Erythroblast (primary cell): Measurements from ENCODE around the gene FKBP8.
A peak's percentile ranks its signal among the peaks of the same experiment; 100 is the strongest.
"Not testable (repeated sequence)": the region's sequence is repeated elsewhere in the genome, so short reads cannot be mapped to it uniquely, and the experiment has no call there.

Source experiments
- DNase-seq, 2 experiments: peaks; one replicate each; lab custom pipeline; 2025; lab: John Stamatoyannopoulos, UW
- GATA1 ChIP-seq: IDR thresholded peaks from 2 replicates; pipeline ENCODE4 v1.6.1; 2011; ENCODE audit warnings: low read depth, mild to moderate bottlenecking, control low read depth, low read length, moderate library complexity
- POLR2A ChIP-seq: IDR thresholded peaks from 2 replicates; pipeline ENCODE4 v1.6.1; 2011; ENCODE audit warnings: mild to moderate bottlenecking, low read length

The FKBP8 gene

DNA sequence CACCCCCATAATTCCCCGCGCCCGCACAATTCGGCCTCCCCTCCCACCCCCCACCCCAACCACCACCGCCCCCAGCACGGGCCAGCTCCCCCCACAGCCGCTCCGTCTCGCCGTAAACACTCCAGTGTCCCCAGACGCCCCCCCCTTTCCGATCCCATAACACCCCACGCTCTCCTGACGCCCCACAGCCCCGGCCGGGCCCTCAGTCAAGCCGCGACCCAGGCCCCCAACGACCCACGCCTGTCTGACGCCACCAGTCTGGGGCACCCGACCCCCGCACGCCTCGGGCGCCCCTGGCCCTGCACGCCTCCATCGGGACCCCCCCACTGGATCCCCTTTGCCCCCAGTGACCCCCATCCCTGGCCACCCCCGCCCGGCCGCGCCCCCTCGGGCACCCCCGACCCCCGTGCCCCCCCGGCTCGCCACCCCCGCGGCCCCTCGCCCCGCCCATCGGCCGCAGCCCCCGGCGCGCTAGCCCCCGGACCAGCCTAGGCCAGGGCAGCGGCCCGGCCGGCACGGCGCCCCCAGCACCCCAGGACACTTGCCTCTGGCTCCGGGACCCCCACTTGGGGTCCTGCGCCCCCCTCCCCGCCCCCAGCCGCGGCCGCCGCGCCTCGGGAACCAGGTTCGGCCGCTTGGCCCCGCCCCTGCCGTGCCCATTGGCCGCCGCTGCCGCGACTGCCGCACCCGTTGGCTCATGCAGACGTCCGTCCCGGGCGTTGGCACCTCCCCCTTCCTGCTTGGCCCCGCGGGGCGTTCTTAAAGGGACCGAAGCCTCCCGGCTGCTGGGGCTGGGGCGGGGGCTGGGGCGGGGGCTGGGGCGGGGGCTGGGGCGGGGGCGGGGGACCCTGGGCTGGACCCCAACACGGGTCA lies at the start of gene FKBP8:
TSS of gene FKBP8 (minus strand) at position 633 of the 873 bp plus-strand sequence. CDS start 1,603 bp downstream, outside the sequence.
- DNase-seq = peak; percentile 95 to 98
- TF ChIP-seq POLR2A (no peak), GATA1 (no peak)

DNA sequence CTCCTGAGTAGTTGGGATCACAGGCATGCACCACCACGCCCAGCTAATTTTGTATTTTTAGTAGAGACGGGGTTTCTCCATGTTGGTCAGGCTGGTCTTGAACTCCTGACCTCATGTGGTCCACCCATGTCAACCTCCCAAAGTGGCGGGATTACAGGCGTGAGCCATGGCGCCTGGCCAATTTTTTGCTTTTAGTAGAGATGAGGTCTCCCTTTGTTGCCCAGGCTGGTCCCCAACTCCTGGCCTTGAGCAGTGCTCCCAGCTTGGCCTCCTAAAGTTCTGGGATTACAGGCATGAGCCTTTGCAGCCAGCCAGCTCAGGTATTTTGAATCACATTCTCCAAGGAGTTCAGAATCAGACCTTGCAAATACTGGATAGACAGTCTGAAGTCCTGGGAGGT lies 49.4 kb upstream of the FKBP8 start:
- DNase-seq = not testable (repeated sequence)

- TF ChIP-seq POLR2A (no peak), GATA1 (no peak)
- DNase-seq = no peak
Measured at GRCh38 chr19:18591735-18592385, 48.5 kb upstream of the FKBP8 start.

GRCh38 chr19:18590273-18591272 lies 47.2 kb upstream of the FKBP8 start:
- DNase-seq = peak; percentile 62 to 66
- TF ChIP-seq GATA1 = no peak
- no peak for TF ChIP-seq POLR2A

GRCh38 chr19:18589380-18590272 lies 46.3 kb upstream of the FKBP8 start:
- TF ChIP-seq POLR2A (no peak), GATA1 (no peak)
- peak; percentile 86 to 88 for DNase-seq

DNA sequence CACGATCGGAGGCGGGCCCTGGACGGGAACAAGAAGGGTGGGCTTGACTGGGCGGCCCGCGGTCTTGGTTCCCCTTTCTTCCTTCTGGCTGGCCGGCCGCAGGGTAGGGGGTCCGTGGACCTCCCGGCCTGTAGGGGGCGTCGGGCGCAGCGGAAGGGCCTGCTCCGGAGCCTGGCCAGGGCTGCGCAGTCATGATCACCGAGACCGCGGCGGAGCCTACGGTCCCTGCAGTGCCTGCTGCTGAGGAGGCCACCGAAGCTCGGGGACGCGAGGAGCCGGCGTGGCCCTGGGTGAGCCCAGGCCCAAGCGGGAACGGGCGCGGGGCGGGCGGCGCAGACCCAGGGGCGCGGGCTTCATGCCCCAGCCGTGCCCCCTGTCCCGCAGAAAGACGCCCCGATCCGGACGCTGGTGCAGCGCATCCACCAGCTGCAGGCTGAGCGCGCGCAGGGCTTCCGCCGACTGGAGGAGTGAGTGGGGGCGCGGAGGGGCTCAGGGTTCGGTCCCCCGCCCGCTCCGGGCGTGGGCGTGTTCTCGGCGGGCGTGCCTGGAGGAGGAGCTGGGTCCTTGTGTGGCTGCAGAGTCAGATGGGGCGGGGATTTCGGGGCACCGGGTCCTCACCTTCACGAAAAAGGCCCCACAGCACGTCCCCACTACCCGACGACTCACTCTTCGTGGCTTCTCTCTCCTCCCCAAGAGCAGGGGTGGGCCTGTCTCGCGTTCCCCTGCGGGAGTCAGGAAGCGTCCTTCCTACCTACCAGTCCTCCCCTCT lies 45.4 kb upstream of the FKBP8 start, which contains the start of gene REX1BD:
TSS of gene REX1BD (plus strand) at position 188 of the 769 bp plus-strand sequence. CDS start at position 192, 4 bp downstream.
- peak; percentile 91 to 94 for DNase-seq
- TF ChIP-seq POLR2A (peak; percentile 68), GATA1 (no peak)

GRCh38 chr19:18587962-18588610 lies 44.7 kb upstream of the FKBP8 start:
- TF ChIP-seq POLR2A = no peak
- no peak for TF ChIP-seq GATA1
- no peak for DNase-seq

GRCh38 chr19:18587561-18587960 lies 44.2 kb upstream of the FKBP8 start:
- peak in 1 of 2 experiments; percentile 49 for DNase-seq
- TF ChIP-seq GATA1 (no peak), POLR2A (no peak)

DNA sequence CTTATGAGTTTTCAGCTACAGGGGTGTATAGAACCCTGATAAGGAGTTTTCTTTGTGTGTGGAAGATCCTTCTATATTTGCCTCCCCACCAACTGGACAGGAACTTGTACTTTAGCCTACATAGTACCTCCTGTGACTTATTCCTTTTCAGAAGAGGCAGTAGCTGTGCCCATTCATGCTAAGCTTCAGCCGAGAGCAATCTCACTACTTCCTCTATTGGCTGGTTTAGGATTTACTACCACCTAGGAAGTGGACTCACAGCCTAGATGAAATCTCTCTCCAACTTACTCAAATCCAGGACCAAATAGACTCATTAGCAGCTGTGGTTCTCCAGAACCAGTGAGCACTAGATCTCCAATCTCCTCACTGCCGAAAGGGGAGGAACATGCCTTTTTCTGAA lies 42.9 kb upstream of the FKBP8 start:
- TF ChIP-seq GATA1 (no peak), POLR2A (no peak)
- DNase-seq = no peak

DNA sequence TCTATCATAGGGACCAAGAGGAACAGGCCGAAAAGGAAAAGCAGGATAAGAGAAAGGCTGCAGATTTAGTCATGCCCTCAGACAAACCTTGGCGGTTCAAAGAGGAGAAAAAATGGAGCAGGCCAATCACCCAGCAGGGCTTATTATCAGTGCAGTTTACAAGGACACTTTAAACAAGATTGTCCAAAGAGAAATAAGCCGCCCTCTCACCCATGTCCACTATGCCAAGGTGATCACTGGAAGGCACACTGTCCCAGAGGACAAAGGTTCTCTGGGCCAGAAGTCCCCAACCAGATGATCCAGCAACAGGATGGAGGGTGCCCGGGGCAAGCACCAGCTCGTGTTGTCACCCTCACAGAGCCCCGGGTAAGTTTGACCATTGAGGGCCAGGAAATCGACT lies 36.9 kb upstream of the FKBP8 start:
- DNase-seq = no peak
- TF ChIP-seq POLR2A (no peak), GATA1 (no peak)

DNA sequence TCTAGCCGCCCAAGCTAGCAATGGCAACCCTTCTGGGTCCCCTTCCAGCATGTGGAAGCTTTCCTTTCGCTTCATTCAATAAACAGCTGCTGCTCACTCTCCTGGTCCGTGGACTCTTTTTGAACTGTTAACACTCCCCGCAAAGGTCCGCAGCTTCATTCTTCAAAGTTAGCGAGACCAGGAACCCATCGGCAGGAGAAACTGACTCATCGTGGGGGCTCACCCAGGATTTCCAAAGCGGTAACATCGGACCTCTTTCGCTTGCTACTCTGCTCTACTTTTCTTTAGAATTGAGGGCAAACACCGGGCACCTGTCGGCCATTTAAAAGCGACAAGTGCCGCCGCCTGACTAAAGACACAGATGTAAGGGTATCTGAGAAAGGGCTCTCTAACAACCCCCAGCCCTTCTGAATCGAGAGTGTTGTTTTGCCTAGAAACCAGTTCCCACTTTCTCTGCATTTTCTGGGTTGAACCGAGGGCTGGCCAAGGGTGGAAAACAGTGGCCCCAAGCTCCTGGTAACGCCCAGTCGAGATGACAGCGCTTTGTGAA lies 34.1 kb upstream of the FKBP8 start:
- TF ChIP-seq GATA1 = no peak
- TF ChIP-seq POLR2A = peak; percentile 19

GRCh38 chr19:18576383-18576782 lies 33.0 kb upstream of the FKBP8 start:
- TF ChIP-seq POLR2A (peak; percentile 1), GATA1 (no peak)
- no peak for DNase-seq

More for the DNA sequence above, 34.1 kb upstream of the FKBP8 start:
- DNase-seq = no peak
